AG08395 (cell line): ENCODE data around the gene MTHFD2L.
A peak's percentile ranks its signal among the peaks of the same experiment; 100 is the strongest.

Experiments
- DNase-seq: peaks from one replicate; pipeline ENCODE4 v3.0.0; 2012; ENCODE audit warnings: mixed read lengths, low spot score

The MTHFD2L gene

GRCh38 chr4:74307170-74307569 lies 149.3 kb downstream of the MTHFD2L start:
- DNase-seq: no peak

- no peak for DNase-seq
Observed at GRCh38 chr4:74308215-74308614, 150.3 kb downstream of the MTHFD2L start, which contains the start of gene EPGN. Gene EPGN, plus strand, starts transcription at chr4:74308470. Its CDS starts 64 bp downstream, at chr4:74308534.

GRCh38 chr4:74309223-74309622 lies 151.3 kb downstream of the MTHFD2L start:
- no peak for DNase-seq

DNA sequence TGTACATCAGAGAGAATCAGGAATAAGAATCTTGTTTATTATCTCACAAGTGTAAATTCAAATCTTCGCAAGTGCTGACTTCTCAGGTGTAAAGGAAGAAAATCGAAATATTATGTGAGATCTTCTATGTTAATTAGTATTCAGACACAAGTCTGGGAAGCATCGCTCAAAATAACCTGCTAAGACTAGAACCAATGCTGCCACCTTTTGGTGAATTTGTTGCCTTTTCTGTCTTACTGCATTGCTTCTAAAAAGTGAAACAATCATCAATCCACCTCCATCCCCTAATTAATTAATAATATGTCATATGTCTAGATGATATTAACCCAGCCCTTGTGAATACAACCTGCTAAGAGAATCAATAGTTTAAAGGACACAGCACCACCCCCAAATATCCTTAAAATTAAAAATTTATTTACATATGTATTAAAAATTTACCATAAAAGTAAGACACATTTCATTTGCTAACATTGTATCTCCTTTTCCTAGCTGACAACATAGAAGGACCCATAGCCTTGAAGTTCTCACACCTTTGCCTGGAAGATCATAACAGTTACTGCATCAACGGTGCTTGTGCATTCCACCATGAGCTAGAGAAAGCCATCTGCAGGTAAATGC lies 153.9 kb downstream of the MTHFD2L start:
- DNase-seq: peak; percentile 40

DNA sequence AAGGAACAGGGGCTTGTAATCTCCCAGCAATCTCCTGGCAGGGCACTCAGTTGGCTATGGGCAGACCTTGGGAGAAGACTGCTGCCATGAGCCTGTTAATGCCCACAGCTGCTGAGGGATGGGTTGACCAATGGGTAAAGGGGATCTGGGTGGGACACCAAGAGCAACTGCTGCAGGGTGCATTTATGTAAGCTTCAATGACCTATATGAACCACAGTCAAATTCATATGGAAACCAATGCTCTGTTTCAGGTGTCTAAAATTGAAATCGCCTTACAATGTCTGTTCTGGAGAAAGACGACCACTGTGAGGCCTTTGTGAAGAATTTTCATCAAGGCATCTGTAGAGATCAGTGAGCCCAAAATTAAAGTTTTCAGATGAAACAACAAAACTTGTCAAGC lies 156.4 kb downstream of the MTHFD2L start:
- DNase-seq: no peak

- no peak for DNase-seq
Observed at GRCh38 chr4:74314944-74315343, 157.0 kb downstream of the MTHFD2L start.

- no peak for DNase-seq
Observed at GRCh38 chr4:74315376-74315775, 157.5 kb downstream of the MTHFD2L start.

- no peak for DNase-seq
Observed at GRCh38 chr4:74316397-74316796, 158.5 kb downstream of the MTHFD2L start.

GRCh38 chr4:74317616-74318246 lies 159.8 kb downstream of the MTHFD2L start:
- DNase-seq: no peak

GRCh38 chr4:74318276-74318675 lies 160.4 kb downstream of the MTHFD2L start:
- no peak for DNase-seq

- no peak for DNase-seq
Observed at GRCh38 chr4:74319470-74319869, 161.6 kb downstream of the MTHFD2L start.

DNA sequence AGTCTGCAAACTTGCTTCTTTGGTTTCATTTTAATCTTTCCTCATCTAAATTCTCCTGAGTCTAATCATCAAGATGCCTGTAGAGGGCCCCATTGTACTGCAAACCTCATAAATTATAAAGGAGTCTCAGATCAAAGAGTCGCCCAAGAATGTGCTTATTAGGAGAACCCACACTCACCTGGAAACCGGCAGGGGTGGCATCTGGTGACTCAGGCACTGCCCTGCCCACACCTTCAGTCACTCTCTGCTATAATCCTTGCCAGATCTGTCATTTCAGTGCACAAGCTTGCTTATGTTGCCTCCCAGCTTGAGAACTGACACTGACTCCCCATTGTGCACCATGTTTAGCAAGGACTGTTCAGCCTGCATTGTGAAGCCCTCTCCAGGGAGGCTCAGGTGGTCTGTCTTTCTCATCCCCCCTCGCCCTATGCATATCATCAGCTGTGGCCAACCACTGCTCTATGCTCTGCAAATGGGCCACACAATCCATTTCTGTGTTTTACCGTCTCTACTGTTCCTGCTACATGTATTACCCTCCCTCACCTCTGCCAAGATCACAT lies 162.7 kb downstream of the MTHFD2L start:
- peak; percentile 38 for DNase-seq

- no peak for DNase-seq
Observed at GRCh38 chr4:74322301-74322700, 164.4 kb downstream of the MTHFD2L start.

- no peak for DNase-seq
Observed at GRCh38 chr4:74323663-74324062, 165.7 kb downstream of the MTHFD2L start.

GRCh38 chr4:74324262-74324661 lies 166.3 kb downstream of the MTHFD2L start:
- DNase-seq: no peak

DNA sequence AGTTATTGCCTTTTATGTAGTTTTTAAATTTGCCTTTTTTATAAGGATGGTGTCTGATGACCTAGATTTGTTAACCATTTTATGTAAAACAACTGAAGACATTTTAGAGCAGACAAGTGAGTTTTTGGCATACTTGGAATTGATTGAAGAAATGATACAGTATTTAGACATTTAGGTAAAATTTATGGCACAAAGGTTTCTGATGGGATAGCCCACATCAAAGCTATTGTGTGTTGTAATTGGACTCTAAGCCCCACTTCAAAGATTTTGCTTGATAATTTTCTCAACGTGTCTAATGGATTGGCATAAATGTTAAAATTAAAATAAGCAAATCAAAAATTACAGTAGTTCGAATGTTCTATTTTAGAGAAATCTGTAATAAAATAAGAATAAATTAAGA lies 168.0 kb downstream of the MTHFD2L start:
- DNase-seq: no peak

DNA sequence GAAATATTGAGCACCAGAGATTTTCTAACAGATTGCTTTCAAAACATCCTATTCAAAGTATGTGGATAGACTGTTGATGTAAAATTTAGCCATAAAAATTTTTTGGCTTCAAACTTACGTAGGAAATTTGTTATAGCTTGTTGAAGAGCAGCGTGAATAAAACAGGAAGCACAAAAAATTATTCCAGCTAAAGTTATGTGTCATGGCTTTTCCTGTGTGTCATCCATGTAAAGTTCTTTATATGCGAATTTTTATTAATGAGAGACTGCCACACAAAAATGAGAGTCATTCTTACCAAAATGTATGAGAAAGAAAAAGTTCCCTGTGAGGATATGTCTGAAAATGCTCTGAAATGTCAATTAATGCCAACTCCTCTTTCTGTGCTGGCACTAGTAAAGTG lies 169.8 kb downstream of the MTHFD2L start:
- DNase-seq: no peak

- no peak for DNase-seq
Observed at GRCh38 chr4:74328501-74328900, 170.6 kb downstream of the MTHFD2L start.

GRCh38 chr4:74329307-74329706 lies 171.4 kb downstream of the MTHFD2L start:
- no peak for DNase-seq

DNA sequence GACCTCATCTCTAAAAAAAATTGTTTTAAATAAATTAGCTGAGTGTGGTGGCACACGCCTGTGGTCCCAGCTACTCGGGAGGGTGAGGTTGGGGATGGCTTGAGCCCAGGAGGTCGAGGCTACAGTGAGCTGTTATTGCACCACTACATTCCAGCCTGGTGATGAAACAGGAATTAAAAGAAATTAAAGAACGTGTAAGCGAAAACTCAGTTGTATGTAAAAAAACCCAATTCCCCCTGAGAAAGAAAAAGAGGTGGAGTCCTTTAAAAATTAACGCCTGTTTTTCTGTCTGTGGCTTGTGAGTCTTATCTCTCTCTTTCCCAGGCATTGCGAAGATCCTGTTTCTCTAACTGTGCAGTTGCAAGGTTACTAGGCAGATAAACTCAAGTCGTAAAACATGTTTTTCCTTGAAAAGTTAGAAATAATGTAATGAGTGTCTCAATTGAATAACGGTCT lies 172.4 kb downstream of the MTHFD2L start:
- DNase-seq: no peak

GRCh38 chr4:74331252-74331651 lies 173.3 kb downstream of the MTHFD2L start:
- DNase-seq: no peak

GRCh38 chr4:74331944-74332343 lies 174.0 kb downstream of the MTHFD2L start:
- no peak for DNase-seq

DNA sequence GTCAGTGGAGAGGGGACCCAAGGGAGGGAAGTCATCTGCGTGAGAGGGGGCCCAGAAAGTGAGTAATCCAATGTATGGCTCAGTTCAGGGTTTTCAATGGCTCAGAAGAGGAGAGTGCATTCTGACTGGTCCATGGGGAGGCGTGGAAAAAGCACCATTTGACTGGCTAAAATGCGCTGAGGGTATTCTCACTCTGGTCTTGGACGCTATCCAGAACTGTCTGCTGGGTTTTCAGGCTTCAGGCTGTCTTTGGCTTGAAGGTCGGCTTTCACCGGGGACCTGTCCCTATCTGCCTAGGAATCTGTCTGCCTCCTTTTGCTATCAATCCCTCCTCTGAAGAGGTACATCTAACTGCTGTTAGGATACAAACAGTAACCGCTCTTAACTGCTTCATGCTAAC lies 176.7 kb downstream of the MTHFD2L start:
- DNase-seq: no peak
